ENCODE results near the gene IMMP2L.

The IMMP2L gene

GRCh38 chr7:110974441-110974840 lies 587.9 kb downstream of the IMMP2L start:
- ATAC-seq (replicated peaks; ENCODE audit: extremely low read depth, poor library complexity, severe bottlenecking) (no peak), DNase-seq (ENCODE audit: low spot score in 2 of 2) (no peak)
- Mint-ChIP-seq H3K4me3 (no peak overlapping the region), H3K9me3 (no peaks in the 10 kb centered on the region), H3K4me1 (peaks cover 8% of the 10 kb centered on the region), H3K27ac (ENCODE audit: low read depth) (no peak overlapping the region), H3K27me3 (no peaks in the 10 kb centered on the region), H3K36me3 (ENCODE audit: insufficient read depth) (no peaks in the 10 kb centered on the region)

DNA sequence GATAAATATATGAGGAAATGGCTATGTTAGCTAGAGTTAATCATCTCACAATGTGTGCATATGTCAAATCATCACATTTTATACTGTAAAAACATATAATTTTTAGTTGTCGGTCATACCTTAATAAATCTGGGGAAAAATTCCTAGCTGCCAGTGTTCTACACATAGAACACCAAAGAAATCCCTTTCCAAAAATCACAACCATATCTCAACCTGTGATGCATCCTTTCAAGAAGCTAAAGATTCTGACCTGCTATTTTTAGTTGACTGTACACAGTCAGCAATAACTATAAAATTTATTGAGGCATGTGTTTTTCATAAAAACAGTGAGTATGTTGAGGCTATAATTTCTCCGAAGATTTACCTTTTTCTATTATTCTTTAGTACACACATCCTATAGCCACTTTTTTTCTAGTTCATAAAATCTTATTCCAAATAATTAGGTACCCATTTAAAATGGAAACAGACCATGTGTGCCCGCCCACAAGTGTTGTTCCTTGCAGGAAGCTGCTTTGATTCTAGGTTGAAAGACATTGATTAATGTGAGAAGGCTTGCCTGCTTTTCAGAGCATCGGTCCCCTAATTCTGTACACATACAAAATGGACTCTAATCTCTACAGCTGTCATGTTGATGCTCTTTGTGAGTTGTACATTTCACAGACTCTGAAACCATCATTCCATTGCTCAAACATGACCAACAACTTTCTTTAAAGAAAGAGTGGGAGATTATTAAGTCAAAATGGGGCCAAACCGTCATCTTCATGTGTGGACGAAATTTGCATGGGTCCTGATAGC lies 588.9 kb downstream of the IMMP2L start:
- DNase-seq (ENCODE audit: low spot score in 2 of 2) (no peak), ATAC-seq (replicated peaks; ENCODE audit: extremely low read depth, poor library complexity, severe bottlenecking) (no peak)
- Mint-ChIP-seq H3K4me3 (no peak overlapping the region), H3K36me3 (ENCODE audit: insufficient read depth) (no peaks in the 10 kb centered on the region), H3K9me3 (no peaks in the 10 kb centered on the region), H3K4me1 (peaks cover 8% of the 10 kb centered on the region), H3K27me3 (no peaks in the 10 kb centered on the region), H3K27ac (ENCODE audit: low read depth) (no peak overlapping the region)

DNA sequence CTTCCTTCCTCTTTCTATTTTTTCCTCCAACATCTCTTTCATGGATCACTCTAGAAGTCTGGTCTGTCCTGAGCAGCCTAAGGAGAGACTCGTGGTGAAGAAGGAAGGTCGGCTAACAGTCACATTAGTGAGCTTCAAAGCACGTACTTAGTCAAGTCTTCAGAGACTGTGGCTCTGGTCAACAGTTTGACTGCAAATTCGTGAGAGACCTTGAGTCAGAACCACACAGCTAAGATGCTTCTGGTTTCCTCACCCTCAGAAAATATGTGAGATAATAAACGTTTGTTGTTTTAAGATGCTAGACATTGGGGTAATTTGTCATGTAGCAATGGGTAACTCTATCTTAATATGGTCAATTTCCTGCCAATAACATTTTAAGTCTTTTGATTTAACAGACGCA lies 597.5 kb downstream of the IMMP2L start:
- Mint-ChIP-seq H3K36me3 (ENCODE audit: insufficient read depth) (no peaks in the 10 kb centered on the region), H3K9me3 (no peaks in the 10 kb centered on the region), H3K27me3 (no peaks in the 10 kb centered on the region), H3K27ac (ENCODE audit: low read depth) (no peak overlapping the region), H3K4me1 (no peaks in the 10 kb centered on the region), H3K4me3 (no peak overlapping the region)
- DNase-seq (ENCODE audit: low spot score in 2 of 2) (no peak), ATAC-seq (replicated peaks; ENCODE audit: extremely low read depth, poor library complexity, severe bottlenecking) (no peak)

- Mint-ChIP-seq H3K4me3 (no peak overlapping the region), H3K36me3 (ENCODE audit: insufficient read depth) (no peaks in the 10 kb centered on the region), H3K4me1 (no peaks in the 10 kb centered on the region), H3K27me3 (no peaks in the 10 kb centered on the region), H3K27ac (ENCODE audit: low read depth) (no peak overlapping the region), H3K9me3 (no peaks in the 10 kb centered on the region)
- DNase-seq (ENCODE audit: low spot score in 2 of 2) (no peak), ATAC-seq (replicated peaks; ENCODE audit: extremely low read depth, poor library complexity, severe bottlenecking) (no peak)
Observed at GRCh38 chr7:110962826-110963225, 599.5 kb downstream of the IMMP2L start.

DNA sequence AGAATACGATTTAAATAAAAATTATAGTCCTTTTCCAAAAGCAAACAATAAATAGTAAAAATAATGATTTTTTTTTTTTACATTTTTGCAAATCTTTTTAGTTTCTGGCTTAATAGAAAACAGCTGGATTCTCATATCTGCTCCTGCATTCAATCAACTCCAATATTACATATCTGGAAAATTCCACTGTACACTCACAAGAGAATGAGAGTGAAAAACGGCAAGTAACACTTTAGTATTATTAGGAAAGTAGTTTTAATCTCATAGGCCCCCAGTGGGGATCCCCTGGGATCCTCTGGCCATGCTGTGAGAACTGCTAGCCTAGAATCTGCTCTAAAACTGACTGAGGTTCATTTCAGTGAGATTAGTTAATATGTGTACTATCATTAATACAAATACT lies 599.9 kb downstream of the IMMP2L start:
- H3K27me3 Mint-ChIP-seq: no peaks in the 10 kb centered on the region
- H3K36me3 Mint-ChIP-seq (ENCODE audit: insufficient read depth): no peaks in the 10 kb centered on the region
- DNase-seq (ENCODE audit: low spot score in 2 of 2) (no peak), ATAC-seq (replicated peaks; ENCODE audit: extremely low read depth, poor library complexity, severe bottlenecking) (no peak)
- H3K9me3 Mint-ChIP-seq: no peaks in the 10 kb centered on the region
- no peaks in the 10 kb centered on the region for H3K4me1 Mint-ChIP-seq
- H3K4me3 Mint-ChIP-seq: no peak overlapping the region
- no peak overlapping the region for H3K27ac Mint-ChIP-seq (ENCODE audit: low read depth)

DNA sequence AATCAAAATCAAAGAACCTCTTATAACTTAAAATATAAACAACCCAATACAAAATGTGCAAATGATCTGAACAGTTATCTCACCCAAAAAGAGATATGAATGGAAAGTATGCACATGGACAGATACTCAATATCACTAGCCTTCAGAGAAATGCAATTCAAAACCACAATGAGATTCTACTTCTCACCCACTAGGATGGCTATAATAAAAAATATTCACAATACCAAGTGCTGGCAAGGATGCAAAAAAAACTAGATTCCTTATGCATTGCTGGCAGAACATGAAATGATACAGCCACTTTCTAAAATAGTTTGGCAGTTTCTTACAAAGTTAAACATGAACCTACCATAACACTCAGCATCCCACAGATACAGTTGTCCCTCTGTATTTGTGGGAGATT lies 601.5 kb downstream of the IMMP2L start:
- ATAC-seq (replicated peaks; ENCODE audit: extremely low read depth, poor library complexity, severe bottlenecking): no peak
- no peaks in the 10 kb centered on the region for H3K36me3 Mint-ChIP-seq (ENCODE audit: insufficient read depth)
- H3K4me3 Mint-ChIP-seq: no peak overlapping the region
- H3K27ac Mint-ChIP-seq (ENCODE audit: low read depth): no peak overlapping the region
- no peaks in the 10 kb centered on the region for H3K27me3 Mint-ChIP-seq
- no peak for DNase-seq (ENCODE audit: low spot score in 2 of 2)
- no peaks in the 10 kb centered on the region for H3K9me3 Mint-ChIP-seq
- no peaks in the 10 kb centered on the region for H3K4me1 Mint-ChIP-seq

DNA sequence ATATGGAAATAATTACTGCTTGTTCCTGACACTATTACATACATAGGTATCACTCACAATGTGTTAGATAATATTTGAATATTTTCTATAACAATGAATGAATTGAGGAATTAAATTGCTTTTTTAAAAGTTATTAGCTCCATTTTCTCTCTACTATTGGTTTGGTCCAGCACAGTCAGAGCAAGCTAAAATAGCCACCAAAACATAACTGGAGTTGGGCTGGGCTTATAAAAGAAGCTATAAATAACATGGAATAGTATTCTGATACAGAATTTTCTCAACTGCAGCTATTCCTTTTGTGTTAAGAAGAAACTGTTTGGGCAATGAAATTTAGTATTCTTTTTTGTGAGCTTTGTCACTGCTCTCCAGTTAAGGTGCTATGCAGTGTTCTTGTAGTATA lies 614.0 kb downstream of the IMMP2L start:
- DNase-seq (ENCODE audit: low spot score in 2 of 2): no peak
- ATAC-seq (replicated peaks; ENCODE audit: extremely low read depth, poor library complexity, severe bottlenecking): no peak
- Mint-ChIP-seq H3K27ac (ENCODE audit: low read depth) (no peak overlapping the region), H3K27me3 (no peaks in the 10 kb centered on the region), H3K4me3 (no peak overlapping the region), H3K9me3 (no peaks in the 10 kb centered on the region), H3K36me3 (ENCODE audit: insufficient read depth) (peaks cover 2% of the 10 kb centered on the region), H3K4me1 (no peaks in the 10 kb centered on the region)

GRCh38 chr7:110947408-110947807 lies 614.9 kb downstream of the IMMP2L start:
- Mint-ChIP-seq H3K27ac (ENCODE audit: low read depth) (no peak overlapping the region), H3K9me3 (no peaks in the 10 kb centered on the region), H3K4me3 (no peak overlapping the region), H3K27me3 (no peaks in the 10 kb centered on the region), H3K4me1 (no peaks in the 10 kb centered on the region), H3K36me3 (ENCODE audit: insufficient read depth) (peaks cover 2% of the 10 kb centered on the region)
- no peak for DNase-seq (ENCODE audit: low spot score in 2 of 2)
- ATAC-seq (replicated peaks; ENCODE audit: extremely low read depth, poor library complexity, severe bottlenecking): no peak

DNA sequence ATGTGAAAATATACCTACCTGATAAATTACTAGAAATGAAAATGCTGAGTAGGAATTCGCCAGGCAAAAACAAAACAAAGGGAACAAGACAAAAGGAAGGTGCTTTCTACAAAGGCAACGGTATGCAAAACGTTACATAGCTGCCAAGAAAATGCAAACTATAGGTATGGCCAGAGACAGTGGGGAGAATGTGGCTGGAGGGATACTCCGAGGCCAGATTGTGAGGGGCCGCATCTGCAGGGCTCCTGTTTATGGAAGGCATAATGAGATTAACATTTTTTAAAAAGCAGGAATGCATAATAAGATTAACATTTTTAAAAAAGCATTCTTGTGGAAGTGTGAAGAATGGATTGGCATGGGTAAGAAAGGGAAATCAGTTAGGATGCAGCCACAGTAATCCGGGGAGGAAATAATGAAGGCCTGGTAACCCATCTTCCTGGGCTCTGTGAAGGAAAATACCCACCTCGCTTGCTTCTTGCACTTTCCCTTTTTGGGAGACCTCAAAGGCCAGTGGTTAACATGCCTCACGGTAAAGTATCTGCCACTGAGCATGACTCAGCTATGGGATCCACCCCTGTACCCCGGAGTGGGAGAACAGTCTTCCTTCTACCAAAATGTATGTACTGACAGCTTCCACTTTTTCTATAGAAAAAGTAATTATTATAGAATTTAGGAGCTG lies 617.2 kb downstream of the IMMP2L start:
- ATAC-seq (replicated peaks; ENCODE audit: extremely low read depth, poor library complexity, severe bottlenecking) (no peak), DNase-seq (ENCODE audit: low spot score in 2 of 2) (no peak)
- Mint-ChIP-seq H3K36me3 (ENCODE audit: insufficient read depth) (peaks cover 2% of the 10 kb centered on the region), H3K4me1 (no peaks in the 10 kb centered on the region), H3K9me3 (no peaks in the 10 kb centered on the region), H3K27ac (ENCODE audit: low read depth) (no peak overlapping the region), H3K27me3 (no peaks in the 10 kb centered on the region), H3K4me3 (no peak overlapping the region)

DNA sequence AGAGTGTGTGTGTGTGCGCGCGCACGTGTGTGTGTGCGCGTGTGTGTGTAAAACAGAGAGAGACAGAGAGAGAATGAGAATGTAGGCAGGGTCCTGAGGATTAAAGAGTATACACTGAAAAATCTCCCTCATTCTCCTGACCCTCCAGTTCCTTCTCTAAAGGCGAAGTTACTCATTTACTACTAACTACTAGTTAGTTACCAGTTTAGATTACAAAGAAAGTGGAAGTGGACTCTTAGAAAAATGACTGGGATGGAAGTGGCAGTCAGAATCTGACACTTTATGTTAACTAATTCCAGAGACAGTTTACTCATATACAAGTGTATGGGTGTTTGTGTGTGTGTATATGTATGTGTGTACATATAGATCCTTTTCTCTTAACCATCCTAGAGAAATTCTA lies 617.8 kb downstream of the IMMP2L start:
- H3K9me3 Mint-ChIP-seq: no peaks in the 10 kb centered on the region
- DNase-seq (ENCODE audit: low spot score in 2 of 2): no peak
- H3K4me3 Mint-ChIP-seq: no peak overlapping the region
- no peaks in the 10 kb centered on the region for H3K27me3 Mint-ChIP-seq
- H3K27ac Mint-ChIP-seq (ENCODE audit: low read depth): no peak overlapping the region
- no peaks in the 10 kb centered on the region for H3K4me1 Mint-ChIP-seq
- no peak for ATAC-seq (replicated peaks; ENCODE audit: extremely low read depth, poor library complexity, severe bottlenecking)
- peaks cover 2% of the 10 kb centered on the region for H3K36me3 Mint-ChIP-seq (ENCODE audit: insufficient read depth)

GRCh38 chr7:110943701-110944345 lies 618.5 kb downstream of the IMMP2L start:
- no peak for DNase-seq (ENCODE audit: low spot score in 2 of 2)
- Mint-ChIP-seq H3K27me3 (no peaks in the 10 kb centered on the region), H3K27ac (ENCODE audit: low read depth) (no peak overlapping the region), H3K9me3 (no peaks in the 10 kb centered on the region), H3K4me3 (no peak overlapping the region), H3K4me1 (no peaks in the 10 kb centered on the region), H3K36me3 (ENCODE audit: insufficient read depth) (peaks cover 2% of the 10 kb centered on the region)
- no peak for ATAC-seq (replicated peaks; ENCODE audit: extremely low read depth, poor library complexity, severe bottlenecking)

DNA sequence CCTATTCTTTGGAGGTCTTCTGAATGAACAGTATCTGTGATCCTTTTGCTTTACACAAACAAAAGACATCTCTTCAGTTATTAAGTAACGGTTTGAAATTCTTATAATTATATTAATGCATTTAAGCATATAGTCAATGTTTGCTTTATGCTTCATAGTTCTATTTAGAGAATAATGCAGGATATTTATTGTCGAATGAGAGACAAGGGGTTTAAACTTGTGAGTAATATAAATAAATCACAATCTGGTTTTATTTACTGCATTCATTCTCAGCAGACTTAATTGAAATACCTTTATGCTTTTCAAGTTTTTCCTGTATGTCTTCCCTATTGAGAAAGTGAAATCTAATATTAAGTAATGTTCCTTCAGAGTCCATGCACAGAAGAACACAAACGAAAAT lies 620.9 kb downstream of the IMMP2L start:
- Mint-ChIP-seq H3K4me1 (no peaks in the 10 kb centered on the region), H3K27me3 (no peaks in the 10 kb centered on the region), H3K27ac (ENCODE audit: low read depth) (no peak overlapping the region), H3K4me3 (no peak overlapping the region), H3K9me3 (no peaks in the 10 kb centered on the region), H3K36me3 (ENCODE audit: insufficient read depth) (no peaks in the 10 kb centered on the region)
- ATAC-seq (replicated peaks; ENCODE audit: extremely low read depth, poor library complexity, severe bottlenecking) (no peak), DNase-seq (ENCODE audit: low spot score in 2 of 2) (no peak)

- no peak overlapping the region for H3K27ac Mint-ChIP-seq (ENCODE audit: low read depth)
Observed at GRCh38 chr7:110940756-110941155, 621.5 kb downstream of the IMMP2L start.

More at GRCh38 chr7:110940756-110941155, 621.5 kb downstream of the IMMP2L start:
- Mint-ChIP-seq H3K9me3 (no peaks in the 10 kb centered on the region), H3K4me1 (no peaks in the 10 kb centered on the region), H3K4me3 (no peak overlapping the region), H3K36me3 (ENCODE audit: insufficient read depth) (no peaks in the 10 kb centered on the region), H3K27me3 (no peaks in the 10 kb centered on the region)
- ATAC-seq (replicated peaks; ENCODE audit: extremely low read depth, poor library complexity, severe bottlenecking) (no peak), DNase-seq (ENCODE audit: low spot score in 2 of 2) (no peak)

Measured in central memory CD8-positive, alpha-beta T cell (primary cell).